Stimulated activated CD4-positive, alpha-beta T cell treated with anti-CD3 and anti-CD28 coated beads, Interleukin-4, amount 100 ng/mL, for 4 hours (primary cell): ENCODE measurements around the gene ZNF438.
"Not testable (repeated sequence)": the region's sequence is repeated elsewhere in the genome, so short reads cannot be mapped to it uniquely, and the experiment has no call there.

ENCODE experiments used
- DNase-seq, 2 experiments: peaks; one replicate each; pipeline ENCODE4 v3.0.0-alpha.2; 2020

The ZNF438 gene

GRCh38 chr10:31031558-31032257 lies at the start of gene ZNF438:
Gene ZNF438 (minus strand): TSS chr10:31031865. CDS start chr10:30877034, 154,831 bp downstream.
- DNase-seq, result peak; percentile 93 to 95

GRCh38 chr10:31076610-31076988 lies 44.9 kb upstream of the ZNF438 start:
- DNase-seq, result no peak

- no peak for DNase-seq
These were observed 44.4 kb upstream of the ZNF438 start for GRCh38 chr10:31075881-31076609.

GRCh38 chr10:31075434-31075833 lies 43.8 kb upstream of the ZNF438 start:
- no peak for DNase-seq

GRCh38 chr10:31074722-31075086 lies 43.0 kb upstream of the ZNF438 start:
- no peak for DNase-seq

GRCh38 chr10:31073996-31074721 lies 42.5 kb upstream of the ZNF438 start:
- no peak for DNase-seq

GRCh38 chr10:31073211-31073610 lies 41.5 kb upstream of the ZNF438 start:
- no peak for DNase-seq

GRCh38 chr10:31072451-31072850 lies 40.8 kb upstream of the ZNF438 start:
- no peak for DNase-seq

GRCh38 chr10:31071232-31072005 lies 39.8 kb upstream of the ZNF438 start:
- no peak for DNase-seq

- no peak for DNase-seq
These were observed 39.0 kb upstream of the ZNF438 start for GRCh38 chr10:31070691-31071090.

- DNase-seq, result no peak
These were observed 38.4 kb upstream of the ZNF438 start for GRCh38 chr10:31070025-31070424.

- DNase-seq, result no peak
These were observed 37.7 kb upstream of the ZNF438 start for GRCh38 chr10:31069411-31069810.

- DNase-seq, result no peak
These were observed 32.7 kb upstream of the ZNF438 start for GRCh38 chr10:31064348-31064747.

- no peak for DNase-seq
These were observed 32.2 kb upstream of the ZNF438 start for GRCh38 chr10:31063841-31064240.

- DNase-seq, result no peak
These were observed 31.2 kb upstream of the ZNF438 start for GRCh38 chr10:31062856-31063255.

GRCh38 chr10:31061941-31062340 lies 30.3 kb upstream of the ZNF438 start:
- no peak for DNase-seq

- no peak for DNase-seq
These were observed 27.4 kb upstream of the ZNF438 start for GRCh38 chr10:31058795-31059703.

GRCh38 chr10:31056678-31057077 lies 25.0 kb upstream of the ZNF438 start:
- not testable (repeated sequence) for DNase-seq

- no peak for DNase-seq
These were observed 24.0 kb upstream of the ZNF438 start for GRCh38 chr10:31055573-31056251.

- no peak for DNase-seq
These were observed 20.0 kb upstream of the ZNF438 start for GRCh38 chr10:31051703-31052102.

GRCh38 chr10:31042670-31043069 lies 11.0 kb upstream of the ZNF438 start:
- DNase-seq, result no peak
